Measurements from ENCODE around the gene AGPS. TPM values are rescaled to one million over a fixed set of nuclear protein-coding genes. Genes with fewer than 3 reads are reported as not detected.
"Not testable (repeated sequence)": the region's sequence is repeated elsewhere in the genome, so short reads cannot be mapped to it uniquely, and the experiment has no call there.

Gene AGPS
- total and polyA plus RNA-seq, 3 donors from 2014 or later, result 36.7 to 73.4 (median 55.7) TPM

DNA sequence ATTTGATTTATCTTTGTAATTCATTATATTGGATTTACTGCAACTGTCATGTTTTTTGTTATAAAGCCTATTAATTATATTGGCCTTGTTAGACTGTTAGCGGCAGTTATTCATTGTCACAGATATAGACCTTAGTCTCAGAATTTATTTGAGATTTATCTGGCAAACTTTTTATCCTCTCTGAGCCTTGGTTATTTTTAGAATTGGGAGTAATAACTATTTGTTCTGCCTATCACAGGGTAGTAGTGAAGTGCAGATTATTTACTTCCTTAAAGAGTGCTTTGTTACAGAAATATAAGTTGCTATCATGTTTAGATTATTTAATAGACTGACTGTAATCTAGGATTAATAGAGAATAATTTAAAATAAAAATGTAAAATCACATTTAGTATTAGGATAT lies 41.9 kb downstream of the AGPS start:
- WGBS, 2 donors, result 58 to 84% methylated on average over 1 of the region's 1 CpG
- intact Hi-C loops (cut with DNase I; ENCODE audit: low total_unique reads), result no loop called here
- no peaks in the 10 kb centered on the region for H3K36me3 ChIP-seq (ENCODE audit: low read depth, missing control alignments)

DNA sequence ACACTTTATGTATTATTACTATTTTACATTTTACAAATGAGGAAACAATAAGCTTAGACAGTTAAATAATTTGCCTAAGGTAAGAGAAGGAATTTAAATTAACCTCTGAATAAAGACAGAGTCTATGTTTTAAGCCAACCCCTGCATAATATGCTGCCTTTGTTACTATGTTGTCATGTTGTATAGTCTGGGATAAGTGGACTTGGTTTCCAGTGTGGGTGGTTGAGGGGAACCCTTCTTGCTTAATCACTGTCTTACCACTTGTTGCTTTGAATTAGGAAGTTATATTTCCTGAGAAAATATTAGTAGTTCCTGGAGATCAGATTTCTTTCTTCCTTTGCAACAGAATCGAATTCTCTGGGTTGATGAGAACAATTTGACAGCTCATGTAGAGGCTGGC lies 52.6 kb downstream of the AGPS start:
- no peak for TF ChIP-seq POLR2A (IDR thresholded peaks at IDR 0.05)
- TF ChIP-seq, protein P1, sequence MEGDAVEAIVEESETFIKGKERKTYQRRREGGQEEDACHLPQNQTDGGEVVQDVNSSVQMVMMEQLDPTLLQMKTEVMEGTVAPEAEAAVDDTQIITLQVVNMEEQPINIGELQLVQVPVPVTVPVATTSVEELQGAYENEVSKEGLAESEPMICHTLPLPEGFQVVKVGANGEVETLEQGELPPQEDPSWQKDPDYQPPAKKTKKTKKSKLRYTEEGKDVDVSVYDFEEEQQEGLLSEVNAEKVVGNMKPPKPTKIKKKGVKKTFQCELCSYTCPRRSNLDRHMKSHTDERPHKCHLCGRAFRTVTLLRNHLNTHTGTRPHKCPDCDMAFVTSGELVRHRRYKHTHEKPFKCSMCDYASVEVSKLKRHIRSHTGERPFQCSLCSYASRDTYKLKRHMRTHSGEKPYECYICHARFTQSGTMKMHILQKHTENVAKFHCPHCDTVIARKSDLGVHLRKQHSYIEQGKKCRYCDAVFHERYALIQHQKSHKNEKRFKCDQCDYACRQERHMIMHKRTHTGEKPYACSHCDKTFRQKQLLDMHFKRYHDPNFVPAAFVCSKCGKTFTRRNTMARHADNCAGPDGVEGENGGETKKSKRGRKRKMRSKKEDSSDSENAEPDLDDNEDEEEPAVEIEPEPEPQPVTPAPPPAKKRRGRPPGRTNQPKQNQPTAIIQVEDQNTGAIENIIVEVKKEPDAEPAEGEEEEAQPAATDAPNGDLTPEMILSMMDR (IDR thresholded peaks at IDR 0.05), result no peak
- 62 to 64% methylated on average over 1 of the region's 1 CpG for WGBS, 2 donors
- Histone ChIP-seq H3K4me3 (no peak overlapping the region), H3K36me3 (ENCODE audit: low read depth, missing control alignments) (no peaks in the 10 kb centered on the region), H3K9me3 (no peaks in the 10 kb centered on the region), H3K27me3 (no peaks in the 10 kb centered on the region), H3K27ac (no peak overlapping the region), H3K4me1 (no peaks in the 10 kb centered on the region)
- intact Hi-C loops (cut with DNase I; ENCODE audit: low total_unique reads), result no loop called here
- DNase-seq, result no peak

More for the DNA sequence above, 41.9 kb downstream of the AGPS start:
- H3K27me3 ChIP-seq, result no peaks in the 10 kb centered on the region
- DNase-seq, result no peak
- no peaks in the 10 kb centered on the region for H3K9me3 ChIP-seq
- H3K4me1 ChIP-seq, result no peaks in the 10 kb centered on the region
- TF ChIP-seq, protein P1 (IDR thresholded peaks at IDR 0.05), result no peak
- no peak for TF ChIP-seq POLR2A (IDR thresholded peaks at IDR 0.05)
- no peak overlapping the region for H3K27ac ChIP-seq
- no peak overlapping the region for H3K4me3 ChIP-seq

DNA sequence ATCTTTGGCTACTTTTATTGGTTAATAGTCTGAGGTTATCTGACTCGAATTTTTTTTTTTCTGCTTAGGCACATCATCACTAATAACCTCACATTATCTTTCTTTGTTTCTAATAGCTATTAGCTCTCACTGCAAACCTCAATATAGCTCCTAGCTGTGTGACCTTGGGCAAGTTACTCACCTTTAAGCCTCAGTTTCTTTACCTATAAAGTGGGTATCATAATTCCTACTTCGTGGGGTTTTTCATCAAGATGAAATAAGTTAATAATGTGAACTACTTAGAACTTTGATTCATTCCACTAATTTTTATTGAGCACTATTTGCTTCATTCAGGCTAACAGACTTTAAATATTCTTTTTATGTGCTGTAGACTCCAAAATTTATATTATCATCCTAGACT lies 55.5 kb downstream of the AGPS start:
- DNase-seq, result no peak
- H3K36me3 ChIP-seq (ENCODE audit: low read depth, missing control alignments), result no peaks in the 10 kb centered on the region
- TF ChIP-seq, protein P1 (IDR thresholded peaks at IDR 0.05), result no peak
- H3K4me1 ChIP-seq, result no peaks in the 10 kb centered on the region
- 87 to 93% methylated on average over 2 of the region's 2 CpGs for WGBS, 2 donors
- H3K4me3 ChIP-seq, result no peak overlapping the region
- H3K9me3 ChIP-seq, result no peaks in the 10 kb centered on the region
- no peak overlapping the region for H3K27ac ChIP-seq
- intact Hi-C loops (cut with DNase I; ENCODE audit: low total_unique reads), result no loop called here
- no peaks in the 10 kb centered on the region for H3K27me3 ChIP-seq

DNA sequence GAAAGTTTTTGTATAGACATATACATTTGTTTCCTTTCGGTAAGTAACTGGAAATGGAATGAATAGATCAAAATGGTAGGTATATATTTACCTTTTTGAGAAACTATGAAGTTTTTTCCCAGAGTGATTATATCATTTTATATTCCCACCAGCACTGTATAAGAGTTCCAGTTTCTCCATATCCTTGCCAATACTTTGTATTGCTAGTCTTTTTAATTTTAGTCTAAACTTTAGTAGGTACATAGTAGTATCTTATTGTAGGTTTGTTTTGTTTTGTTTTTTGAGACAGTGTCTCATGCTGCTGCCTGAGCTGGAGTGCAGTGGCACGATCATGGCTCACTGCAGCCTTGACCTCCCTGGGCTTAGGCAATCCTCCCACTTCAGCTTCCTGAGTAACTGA lies 56.6 kb downstream of the AGPS start:
- no peaks in the 10 kb centered on the region for H3K27me3 ChIP-seq
- no peak for DNase-seq
- no peak overlapping the region for H3K4me3 ChIP-seq
- intact Hi-C loops (cut with DNase I; ENCODE audit: low total_unique reads), result no loop called here
- 86 to 97% methylated on average over 2 of the region's 2 CpGs for WGBS, 2 donors
- H3K9me3 ChIP-seq, result no peaks in the 10 kb centered on the region
- H3K27ac ChIP-seq, result no peak overlapping the region
- TF ChIP-seq, protein P1 (IDR thresholded peaks at IDR 0.05), result no peak
- no peak for TF ChIP-seq POLR2A (IDR thresholded peaks at IDR 0.05)
- no peaks in the 10 kb centered on the region for H3K36me3 ChIP-seq (ENCODE audit: low read depth, missing control alignments)
- H3K4me1 ChIP-seq, result no peaks in the 10 kb centered on the region

DNA sequence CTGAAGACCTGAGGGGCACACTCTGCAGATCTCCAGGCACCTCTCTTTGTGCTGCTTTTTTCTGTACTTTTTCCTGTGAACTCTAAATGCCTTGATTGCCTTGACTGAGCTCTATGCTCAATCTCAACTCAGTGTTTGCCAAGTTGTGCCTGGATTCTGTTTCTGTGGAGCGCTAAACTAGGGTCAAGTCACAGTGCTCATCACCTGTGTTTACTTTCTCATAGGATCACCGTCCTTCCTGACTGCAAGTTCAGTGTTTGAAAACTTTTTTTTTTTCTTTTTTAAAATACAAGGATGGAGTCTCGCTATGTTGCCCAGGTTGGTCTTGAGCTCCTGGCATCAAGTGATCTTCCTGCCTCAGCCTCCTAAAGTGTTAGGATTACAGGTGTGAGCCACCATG lies 62.6 kb downstream of the AGPS start:
- no peak overlapping the region for H3K27ac ChIP-seq
- H3K9me3 ChIP-seq, result no peaks in the 10 kb centered on the region
- no peaks in the 10 kb centered on the region for H3K4me1 ChIP-seq
- no peak for DNase-seq
- H3K36me3 ChIP-seq (ENCODE audit: low read depth, missing control alignments), result no peaks in the 10 kb centered on the region
- H3K4me3 ChIP-seq, result no peak overlapping the region
- intact Hi-C loops (cut with DNase I; ENCODE audit: low total_unique reads), result no loop called here
- TF ChIP-seq POLR2A (IDR thresholded peaks at IDR 0.05), result no peak
- TF ChIP-seq, protein P1 (IDR thresholded peaks at IDR 0.05), result no peak
- WGBS, 2 donors, result 95 to 98% methylated on average over 3 of the region's 3 CpGs
- H3K27me3 ChIP-seq, result no peaks in the 10 kb centered on the region

DNA sequence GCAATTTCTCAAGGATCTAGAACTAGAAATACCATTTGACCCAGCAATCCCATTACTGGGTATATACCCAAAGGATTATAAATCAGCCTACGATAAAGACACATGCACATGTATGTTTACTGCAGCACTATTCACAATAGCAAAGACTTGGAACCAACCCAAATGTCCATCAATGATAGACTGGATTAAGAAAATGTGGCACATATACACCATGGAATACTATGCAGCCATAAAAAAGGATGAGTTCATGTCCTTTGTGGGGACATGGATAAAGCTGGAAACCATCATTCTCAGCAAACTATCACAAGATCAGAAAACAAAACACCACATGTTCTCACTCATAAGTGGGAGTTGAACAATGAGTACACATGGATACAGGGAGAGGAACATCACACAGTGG lies 67.2 kb downstream of the AGPS start:
- H3K4me3 ChIP-seq; intact Hi-C loops (cut with DNase I; ENCODE audit: low total_unique reads); H3K4me1 ChIP-seq; H3K27me3 ChIP-seq; H3K9me3 ChIP-seq; DNase-seq; H3K27ac ChIP-seq; H3K36me3 ChIP-seq (ENCODE audit: low read depth, missing control alignments): not testable (repeated sequence)
- 85 to 100% methylated on average over 1 of the region's 1 CpG for WGBS, 2 donors
